ENCODE results near the gene MID1IP1. TPM values are rescaled to one million over a fixed set of nuclear protein-coding genes. Genes with fewer than 3 reads are reported as not detected.
A peak's percentile ranks its signal among the peaks of the same experiment; 100 is the strongest.

Gene MID1IP1
- total and polyA plus RNA-seq, 2 of the 8 experiments (the other 6 are each of a cell fraction or from before 2014, with no cell fraction given) = 118 to 128 TPM

GRCh38 chrX:38804682-38805431, 3.6 kb downstream of the MID1IP1 start:
- H3K4me2 ChIP-seq (ENCODE audit: insufficient read depth in 1 of 2, low read depth in 2 of 2, low read length in 2 of 2) = peak overlapping the region; percentile 76 to 83
- no peak for FAIRE-seq

More at GRCh38 chrX:38804682-38805431, 3.6 kb downstream of the MID1IP1 start:
- peak overlapping the region; percentile 86 for H3K27ac ChIP-seq (ENCODE audit: low read depth, low read length)
- no peak overlapping the region for H2BK120ac ChIP-seq (replicated peaks; ENCODE audit: low read depth, low read length)
- peaks cover 0 to 34% (median 6%) of the 10 kb centered on the region in 4 experiments; a peak in 3 of 8 replicates for H3K36me3 ChIP-seq (ENCODE audit: control insufficient read depth in 2 of 4, insufficient read depth in 4 of 4, low read length in 3 of 4)
- H3K4me1 ChIP-seq (replicated peaks in 1 of 4; ENCODE audit: control insufficient read depth in 3 of 4, insufficient read depth in 4 of 4, low read length in 3 of 4) = peaks cover 0 to 3% (median 0%) of the 10 kb centered on the region in 4 experiments; a peak in 2 of 7 replicates
- H3K79me2 ChIP-seq (ENCODE audit: control insufficient read depth in 1 of 2, insufficient read depth in 2 of 2, low read length in 2 of 2) = peaks cover 5 to 44% of the 10 kb centered on the region in 2 experiments; a peak in 3 of 4 replicates
- H3K23ac ChIP-seq (ENCODE audit: insufficient read length) = no peak overlapping the region
- TF ChIP-seq RBBP5 (IDR thresholded peaks at IDR 0.05; ENCODE audit: borderline replicate concordance, low read depth, low read length) (0 out of 2 replicates have a peak, but pooled peaks have one; percentile 36), CBX5 (IDR thresholded peaks at IDR 0.05; ENCODE audit: low read depth, low read length) (no peak), TAF7 (optimal IDR thresholded peaks at IDR 0.05; ENCODE audit: borderline replicate concordance, low read depth, low read length) (peak; percentile 76), NANOG (IDR thresholded peaks at IDR 0.05; ENCODE audit: insufficient read depth, low read depth, low read length, poor library complexity, severe bottlenecking) (no peak), POLR2AphosphoS5 (IDR thresholded peaks at IDR 0.05; ENCODE audit: low read depth, low read length) (peak; percentile 62; the same call in 1 of the 2 replicates), POLR2A (IDR thresholded peaks at IDR 0.05; ENCODE audit: control extremely low read depth in 1 of 2, low read depth in 2 of 2, low read length in 2 of 2) (peak in 1 of 2 experiments; percentile 29; a peak in 1 of 3 replicates)
- peak overlapping the region; percentile 17 for H3K14ac ChIP-seq (ENCODE audit: insufficient read length)
- WGBS, 2 experiments (ENCODE audit: extremely low coverage in 1 of 2, insufficient coverage in 1 of 2, insufficient read length in 1 of 2, insufficient replicate concordance in 2 of 2, low coverage in 1 of 2, low lambda C conversion rate in 2 of 2, missing lambda C conversion rate in 1 of 2) = 3% methylated on average over 38 of the region's 66 CpGs; no CpG with 5 or more reads in 1 of the 2 experiments
- no peaks in the 10 kb centered on the region for H4K20me1 ChIP-seq (replicated peaks in 1 of 2; ENCODE audit: control insufficient read depth in 1 of 2, insufficient read depth in 2 of 2, low read length in 2 of 2)
- peak overlapping the region; percentile 49 for H4K91ac ChIP-seq (replicated peaks; ENCODE audit: insufficient read length, low read length)
- no peaks in the 10 kb centered on the region for H3K9me3 ChIP-seq (ENCODE audit: insufficient read depth in 2 of 2, low read depth in 1 of 2, low read length in 1 of 2)
- DNase-seq (ENCODE audit: low read depth in 1 of 2, low spot score in 2 of 2) = no peak
- H3K27me3 ChIP-seq (replicated peaks in 1 of 4; ENCODE audit: control insufficient read depth in 3 of 4, extremely low read depth in 1 of 4, insufficient read depth in 3 of 4, low read length in 3 of 4) = no peaks in the 10 kb centered on the region
- peak overlapping the region; percentile 9; the same call in 1 of the 2 replicates for H2BK12ac ChIP-seq (ENCODE audit: low read depth, low read length)
- H3K4ac ChIP-seq (replicated peaks; ENCODE audit: insufficient read length, low read depth, low read length) = peak overlapping the region; percentile 96
- CTCF ChIA-PET (ENCODE audit: partially characterized antibody) = no interaction called here
- peak overlapping the region; percentile 75; the same call in 1 of the 2 replicates for H2AK5ac ChIP-seq (ENCODE audit: low read depth, low read length)
- peak overlapping the region; percentile 74 to 95 (median 88) for H3K4me3 ChIP-seq (ENCODE audit: extremely low read depth in 1 of 4, insufficient read depth in 2 of 4, low read depth in 3 of 4, low read length in 4 of 4)
- peak overlapping the region; percentile 89 for H2BK5ac ChIP-seq (ENCODE audit: low read depth, low read length)
- H4K8ac ChIP-seq (ENCODE audit: extremely low read depth, insufficient read depth, low read length) = peak overlapping the region; percentile 89
- no peaks in the 10 kb centered on the region for H3K79me1 ChIP-seq (ENCODE audit: low read depth, low read length)
- no peak overlapping the region for H2BK20ac ChIP-seq (ENCODE audit: low read length)
- H2BK15ac ChIP-seq (ENCODE audit: low read length) = no peak overlapping the region
- H3K18ac ChIP-seq (ENCODE audit: extremely low read depth, low read length) = peak overlapping the region; percentile 26
- peak overlapping the region; percentile 97 for H3K56ac ChIP-seq (replicated peaks; ENCODE audit: insufficient read length, low read depth, low read length)
- POLR2A ChIA-PET (ENCODE audit: partially characterized antibody) = interaction anchor here (0.7 to 5.8 kb wide), 10 partner anchors 11 to 367 kb away, joined by 3 to 64 read pairs (median 5); no protein-coding TSS in a partner anchor
- H3K23me2 ChIP-seq (ENCODE audit: low read depth, low read length) = peaks cover 3% of the 10 kb centered on the region; the same call in 1 of the 2 replicates
- no peak overlapping the region for H2AFZ ChIP-seq (ENCODE audit: low read length)
- peak overlapping the region; percentile 89 for H4K5ac ChIP-seq (ENCODE audit: insufficient read length, low read depth, low read length)
- peak overlapping the region; percentile 79 to 97 (median 83) for H3K9ac ChIP-seq (replicated peaks in 1 of 4; ENCODE audit: extremely low read depth in 1 of 4, low read depth in 3 of 4, low read length in 3 of 4)
